Left lung (tissue), 10 donors: Measurements from ENCODE around the gene CHST14. TPM values are rescaled to one million over a fixed set of nuclear protein-coding genes. Genes with fewer than 3 reads are reported as not detected.
A peak's percentile ranks its signal among the peaks of the same experiment; 100 is the strongest.

Experiments used
- ATAC-seq: fragments of 200-7000 bp; cut with Tn5 transposase; one replicate; pipeline ENCODE4 v1.9.1; 2020; ENCODE audit warnings: moderate library complexity
- DNase-seq, 4 donors: peaks; one replicate each; pipeline ENCODE4 v3.0.0-alpha.2; 2013 to 2020
- H3K27ac ChIP-seq, 2 donors: fragments of 200-600 bp; sonication (generic) in 1 of 2; one replicate each; pipeline versions ENCODE4 v1.5.0 to v1.8.0; 2020 to 2021
- H3K27me3 ChIP-seq, 2 donors: fragments of 200-600 bp; sonication (generic) in 1 of 2; one replicate each; pipeline versions ENCODE4 v1.5.0 to v1.8.0; 2020 to 2021
- H3K36me3 ChIP-seq, 2 donors: fragments of 200-600 bp; sonication (generic) in 1 of 2; one replicate each; pipeline versions ENCODE4 v1.5.0 to v1.8.0; 2020 to 2021
- H3K4me1 ChIP-seq, 2 donors: fragments of 200-600 bp; one replicate each; pipeline ENCODE4 v1.8.0; 2021
- H3K4me3 ChIP-seq, 2 donors: fragments of 200-600 bp; sonication (generic) in 1 of 2; one replicate each; pipeline versions ENCODE4 v1.5.0 to v1.8.0; 2020 to 2021; ENCODE audit warnings: mild to moderate bottlenecking in 1 of 2
- H3K9me3 ChIP-seq, 2 donors: fragments of 200-600 bp; sonication (generic) in 1 of 2; one replicate each; pipeline versions ENCODE4 v1.5.0 to v1.8.0; 2020 to 2021
- intact Hi-C, 2 donors: fragments of 100-400 bp; cut with DNase I; formaldehyde crosslinking; loops; one replicate each; pipeline versions ENCODE4 v1.11.2 to v1.14.2; 2022
- polyA plus RNA-seq, 6 donors: library from polyadenylated mRNA; unstranded; fragments of 120-200 nt; gene quantifications; one replicate each; pipeline ENCODE4 v1.2.1, GENCODE V29; 2013; ENCODE audit not compliant: insufficient read length in 6 of 6
- total RNA-seq, 2 donors: library from RNA; stranded (reverse); fragmentation: NEBNext Ultra II Directional; extraction: Animal tissue kit (Norgen Biotek cat#: 25700); gene quantifications; one replicate each; pipeline ENCODE4 v1.2.1, GENCODE V29; 2021
- TF ChIP-seq, protein P1 (sequence below), 2 donors: fragments of 200-600 bp; sonication (generic) in 1 of 2; IDR thresholded peaks; one replicate each; pipeline versions ENCODE4 v1.5.0 to v1.8.0; 2021; ENCODE audit warnings: antibody characterized with exemption in 2 of 2
- donor health status: DM: no; HTN: yes; CAD: no.
- donor health status: DM: no; HTN: no; CAD: no.

CHST14 gene
- total and polyA plus RNA-seq, 8 donors, result 15.1 to 44.1 (median 37.4) TPM

DNA sequence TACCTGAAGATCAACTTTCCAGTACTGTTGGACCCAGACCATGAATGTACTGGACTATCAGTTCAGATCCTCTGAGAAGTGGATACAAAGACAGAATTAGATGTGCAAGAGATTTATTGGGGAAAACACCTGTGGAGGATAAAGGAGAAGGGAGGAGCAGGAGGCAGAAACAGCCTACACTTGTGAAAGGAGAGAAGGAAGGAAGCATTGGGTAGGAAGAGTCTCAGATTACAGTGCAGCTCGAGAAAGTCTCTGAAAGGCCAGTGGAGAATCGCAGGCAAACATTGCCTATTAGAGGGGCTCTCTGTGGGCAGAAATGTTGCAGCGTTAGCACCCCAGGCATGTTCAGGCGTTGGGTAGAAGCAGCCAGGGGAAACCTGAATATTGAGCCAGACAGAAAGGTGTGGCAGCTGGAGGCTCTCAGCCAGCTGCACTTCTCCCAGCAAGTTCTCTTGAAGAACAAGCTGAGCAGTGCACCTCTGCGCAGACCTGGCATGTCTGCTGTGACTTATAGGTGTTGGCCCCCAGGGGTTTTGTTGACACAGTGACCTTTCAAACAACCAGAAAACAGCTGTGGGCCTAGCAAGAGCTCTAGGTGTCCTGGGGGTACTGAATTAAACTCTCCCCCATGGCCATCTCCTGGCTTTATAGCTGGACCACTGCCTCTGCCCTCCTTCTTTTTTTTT is 7.0 kb downstream of the CHST14 start:
- TF ChIP-seq, protein P1, sequence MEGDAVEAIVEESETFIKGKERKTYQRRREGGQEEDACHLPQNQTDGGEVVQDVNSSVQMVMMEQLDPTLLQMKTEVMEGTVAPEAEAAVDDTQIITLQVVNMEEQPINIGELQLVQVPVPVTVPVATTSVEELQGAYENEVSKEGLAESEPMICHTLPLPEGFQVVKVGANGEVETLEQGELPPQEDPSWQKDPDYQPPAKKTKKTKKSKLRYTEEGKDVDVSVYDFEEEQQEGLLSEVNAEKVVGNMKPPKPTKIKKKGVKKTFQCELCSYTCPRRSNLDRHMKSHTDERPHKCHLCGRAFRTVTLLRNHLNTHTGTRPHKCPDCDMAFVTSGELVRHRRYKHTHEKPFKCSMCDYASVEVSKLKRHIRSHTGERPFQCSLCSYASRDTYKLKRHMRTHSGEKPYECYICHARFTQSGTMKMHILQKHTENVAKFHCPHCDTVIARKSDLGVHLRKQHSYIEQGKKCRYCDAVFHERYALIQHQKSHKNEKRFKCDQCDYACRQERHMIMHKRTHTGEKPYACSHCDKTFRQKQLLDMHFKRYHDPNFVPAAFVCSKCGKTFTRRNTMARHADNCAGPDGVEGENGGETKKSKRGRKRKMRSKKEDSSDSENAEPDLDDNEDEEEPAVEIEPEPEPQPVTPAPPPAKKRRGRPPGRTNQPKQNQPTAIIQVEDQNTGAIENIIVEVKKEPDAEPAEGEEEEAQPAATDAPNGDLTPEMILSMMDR (IDR thresholded peaks at IDR 0.05), result no peak
- ATAC-seq, result peak; percentile 91
- Histone ChIP-seq H3K4me1 (no peaks in the 10 kb centered on the region), H3K27ac (no peak overlapping the region), H3K36me3 (no peaks in the 10 kb centered on the region), H3K27me3 (no peaks in the 10 kb centered on the region), H3K4me3 (no peak overlapping the region), H3K9me3 (no peaks in the 10 kb centered on the region)
- DNase-seq, result peak in 1 of 4 donors; percentile 13
- intact Hi-C loops, result no loop called here

DNA sequence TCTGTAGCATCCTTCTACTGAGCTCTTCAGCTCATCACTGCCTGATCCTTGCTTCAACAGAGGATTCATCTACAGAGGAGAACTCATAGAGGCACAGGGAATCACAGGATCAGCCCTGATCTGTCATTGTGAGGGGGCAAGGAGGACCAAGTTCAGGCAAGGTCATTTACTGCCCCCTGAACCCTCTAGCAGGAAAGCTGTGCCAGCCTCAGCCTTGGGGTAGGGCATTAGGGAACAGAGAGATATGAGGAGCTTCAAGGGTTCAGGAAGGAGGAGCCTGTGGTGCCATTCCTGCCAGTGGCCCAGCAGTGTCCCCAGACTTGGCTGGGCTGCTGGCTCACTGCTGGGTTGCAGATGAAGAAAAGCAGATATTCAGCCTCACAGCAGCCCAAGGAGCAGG is 8.2 kb downstream of the CHST14 start:
- TF ChIP-seq, protein P1 (IDR thresholded peaks at IDR 0.05), result no peak
- ATAC-seq, result no peak

DNA sequence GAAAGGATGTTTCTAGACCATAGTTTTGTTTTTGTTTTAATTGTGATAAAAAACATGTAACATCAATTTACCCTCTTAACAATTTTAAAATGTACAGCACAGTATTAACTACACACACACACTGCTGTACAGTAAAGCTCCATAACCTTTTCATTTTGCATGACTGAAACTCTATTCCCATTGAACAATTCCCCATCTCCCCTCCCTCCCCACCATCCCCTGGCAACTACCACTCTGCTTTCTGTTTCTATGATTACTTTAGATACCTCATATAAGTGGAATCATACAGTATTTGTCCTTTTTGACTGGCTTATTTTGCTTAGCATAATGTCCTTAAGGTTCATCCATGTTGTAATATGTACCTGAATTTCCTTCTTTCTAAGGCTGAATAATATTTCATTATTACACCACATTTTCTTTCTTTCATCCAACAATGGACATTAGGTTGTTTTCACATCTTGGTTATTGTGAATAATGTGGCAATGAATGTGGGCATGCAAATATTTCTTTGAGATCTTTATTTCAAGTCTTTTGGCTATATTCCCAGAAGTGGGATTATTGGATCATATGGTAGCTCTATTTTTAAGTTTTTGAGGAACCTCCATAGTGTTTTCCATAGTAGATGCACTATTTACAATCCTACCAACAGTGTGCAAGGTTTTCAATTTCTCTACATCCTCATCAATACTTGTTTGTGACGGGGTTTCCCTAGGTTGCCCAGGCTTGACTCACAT is 10.7 kb downstream of the CHST14 start:
- Histone ChIP-seq H3K27me3 (no peaks in the 10 kb centered on the region), H3K4me1 (no peaks in the 10 kb centered on the region), H3K27ac (no peak overlapping the region), H3K4me3 (no peak overlapping the region), H3K9me3 (no peaks in the 10 kb centered on the region), H3K36me3 (no peaks in the 10 kb centered on the region)
- DNase-seq (no peak), ATAC-seq (no peak)
- TF ChIP-seq, protein P1 (IDR thresholded peaks at IDR 0.05), result no peak
- intact Hi-C loops, result no loop called here

More for the DNA sequence above, 8.2 kb downstream of the CHST14 start:
- Histone ChIP-seq H3K27me3 (no peaks in the 10 kb centered on the region), H3K4me3 (no peak overlapping the region), H3K36me3 (no peaks in the 10 kb centered on the region), H3K27ac (no peak overlapping the region), H3K4me1 (no peaks in the 10 kb centered on the region), H3K9me3 (no peaks in the 10 kb centered on the region)
- intact Hi-C loops, result no loop called here
- no peak for DNase-seq

DNA sequence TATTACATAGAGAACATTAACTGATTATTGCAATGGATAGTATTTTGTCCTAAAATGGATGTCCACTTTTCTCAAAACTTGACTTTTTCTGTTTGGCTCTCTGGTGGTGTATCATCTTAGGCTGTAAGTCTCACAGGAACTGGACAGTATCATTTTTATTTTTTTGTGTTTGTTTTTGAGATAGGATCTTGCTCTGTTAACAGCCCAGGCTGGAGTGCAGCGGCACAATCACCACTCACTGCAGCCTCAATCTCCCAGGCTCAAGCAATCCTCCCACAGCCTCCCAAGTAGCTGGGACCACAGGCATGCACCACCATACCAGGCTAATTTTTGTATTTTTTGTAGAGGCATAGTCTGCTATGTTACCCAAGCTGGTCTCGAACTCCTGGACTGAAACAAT is 13.1 kb downstream of the CHST14 start:
- no peaks in the 10 kb centered on the region for H3K27me3 ChIP-seq
- DNase-seq, result no peak
- H3K36me3 ChIP-seq, result no peaks in the 10 kb centered on the region
- H3K4me3 ChIP-seq, result no peak overlapping the region
- no peak for ATAC-seq
- no peaks in the 10 kb centered on the region for H3K9me3 ChIP-seq
- H3K27ac ChIP-seq, result no peak overlapping the region
- TF ChIP-seq, protein P1 (IDR thresholded peaks at IDR 0.05), result no peak
- no peaks in the 10 kb centered on the region for H3K4me1 ChIP-seq
- intact Hi-C loops, result no loop called here

DNA sequence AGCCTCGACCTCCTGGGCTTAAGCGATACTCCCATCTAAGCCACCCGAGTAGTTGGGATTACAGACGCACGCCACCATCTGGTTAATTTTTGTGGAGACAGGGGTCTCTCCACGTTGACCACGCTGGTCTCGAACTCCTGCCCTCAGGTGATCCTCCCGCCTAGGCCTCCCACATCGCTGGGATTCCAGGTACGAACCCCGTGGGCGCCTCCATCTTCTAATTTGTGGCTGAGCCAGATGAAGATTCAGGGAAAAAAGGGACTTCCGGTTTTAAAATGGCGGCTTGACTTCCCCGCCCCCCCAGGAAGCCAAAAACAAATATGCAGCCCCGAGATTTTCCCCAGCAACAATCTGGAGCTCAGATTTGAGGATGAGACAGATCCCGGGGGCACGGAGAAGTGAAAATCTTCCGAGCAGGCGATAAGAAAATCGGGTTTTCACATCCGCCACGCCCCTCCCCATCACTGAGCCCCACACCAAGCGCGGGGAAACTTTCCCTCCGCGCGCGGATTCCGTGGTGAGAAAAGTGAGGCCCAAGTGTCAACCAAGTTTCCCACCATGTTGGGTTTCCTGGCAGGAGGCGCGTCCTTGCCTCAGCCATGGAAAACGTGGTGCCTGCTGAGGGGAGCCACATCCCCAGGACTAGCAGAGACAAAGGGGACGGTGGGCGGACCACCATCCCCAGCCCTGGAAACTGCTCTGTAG is 15.4 kb downstream of the CHST14 start:
- ATAC-seq, result no peak
- TF ChIP-seq, protein P1 (IDR thresholded peaks at IDR 0.05), result no peak
- H3K4me1 ChIP-seq, result no peaks in the 10 kb centered on the region

More for the DNA sequence above, 15.4 kb downstream of the CHST14 start:
- Histone ChIP-seq H3K27me3 (no peaks in the 10 kb centered on the region), H3K36me3 (no peaks in the 10 kb centered on the region), H3K9me3 (no peaks in the 10 kb centered on the region), H3K27ac (no peak overlapping the region), H3K4me3 (no peak overlapping the region)
- peak in 1 of 4 donors; percentile 63 for DNase-seq
- intact Hi-C loops, result no loop called here
